ENCODE measurements around the gene NUDT13. TPM values are rescaled to one million over a fixed set of nuclear protein-coding genes. Genes with fewer than 3 reads are reported as not detected.

Gene NUDT13
- total and polyA plus RNA-seq, 9 of the 15 experiments (the other 6 are each of a cell fraction or from before 2014, with no cell fraction given), result 4.7 to 11.1 (median 5.6) TPM

GRCh38 chr10:73096449-73097304, 13.6 kb upstream of the NUDT13 start, which contains the start of gene P4HA1 (continued):
- TF ChIP-seq AFF4 (CRISPR knock-in tag; IDR thresholded peaks at IDR 0.05), result peak; percentile 97; the same call in 1 of the 2 replicates
- TF ChIP-seq ARID3A (IDR thresholded peaks at IDR 0.05; ENCODE audit: borderline replicate concordance, low read depth, low read length), result 0 out of 2 replicates have a peak, but pooled peaks have one; percentile 22
- no peak for TF ChIP-seq PTRF (tag; IDR thresholded peaks at IDR 0.05)
- TF ChIP-seq FOXP1 (CRISPR knock-in tag; IDR thresholded peaks at IDR 0.05), result peak; percentile 98
- TF ChIP-seq MXD1 (CRISPR knock-in tag; IDR thresholded peaks at IDR 0.05; ENCODE audit: borderline replicate concordance, poor library complexity, severe bottlenecking), result no peak
- TF ChIP-seq ZNF668 (CRISPR knock-in tag; IDR thresholded peaks at IDR 0.05), result no peak
- peak; percentile 87 for TF ChIP-seq REST (IDR thresholded peaks at IDR 0.05; ENCODE audit: borderline replicate concordance)
- TF ChIP-seq REST (CRISPR knock-in tag; IDR thresholded peaks at IDR 0.05; ENCODE audit: low read depth), result peak; percentile 80
- TF ChIP-seq MNT (conservative IDR thresholded peaks at IDR 0.05), result peak; percentile 74 to 88

All from K562 (cell line).